Measurements from ENCODE around the gene RITA1. TPM values are rescaled to one million over a fixed set of nuclear protein-coding genes. Genes with fewer than 3 reads are reported as not detected.

RITA1 gene, protein sequence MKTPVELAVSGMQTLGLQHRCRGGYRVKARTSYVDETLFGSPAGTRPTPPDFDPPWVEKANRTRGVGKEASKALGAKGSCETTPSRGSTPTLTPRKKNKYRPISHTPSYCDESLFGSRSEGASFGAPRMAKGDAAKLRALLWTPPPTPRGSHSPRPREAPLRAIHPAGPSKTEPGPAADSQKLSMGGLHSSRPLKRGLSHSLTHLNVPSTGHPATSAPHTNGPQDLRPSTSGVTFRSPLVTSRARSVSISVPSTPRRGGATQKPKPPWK
- 30.0 and 35.0 TPM in 2 replicates for total RNA-seq

DNA sequence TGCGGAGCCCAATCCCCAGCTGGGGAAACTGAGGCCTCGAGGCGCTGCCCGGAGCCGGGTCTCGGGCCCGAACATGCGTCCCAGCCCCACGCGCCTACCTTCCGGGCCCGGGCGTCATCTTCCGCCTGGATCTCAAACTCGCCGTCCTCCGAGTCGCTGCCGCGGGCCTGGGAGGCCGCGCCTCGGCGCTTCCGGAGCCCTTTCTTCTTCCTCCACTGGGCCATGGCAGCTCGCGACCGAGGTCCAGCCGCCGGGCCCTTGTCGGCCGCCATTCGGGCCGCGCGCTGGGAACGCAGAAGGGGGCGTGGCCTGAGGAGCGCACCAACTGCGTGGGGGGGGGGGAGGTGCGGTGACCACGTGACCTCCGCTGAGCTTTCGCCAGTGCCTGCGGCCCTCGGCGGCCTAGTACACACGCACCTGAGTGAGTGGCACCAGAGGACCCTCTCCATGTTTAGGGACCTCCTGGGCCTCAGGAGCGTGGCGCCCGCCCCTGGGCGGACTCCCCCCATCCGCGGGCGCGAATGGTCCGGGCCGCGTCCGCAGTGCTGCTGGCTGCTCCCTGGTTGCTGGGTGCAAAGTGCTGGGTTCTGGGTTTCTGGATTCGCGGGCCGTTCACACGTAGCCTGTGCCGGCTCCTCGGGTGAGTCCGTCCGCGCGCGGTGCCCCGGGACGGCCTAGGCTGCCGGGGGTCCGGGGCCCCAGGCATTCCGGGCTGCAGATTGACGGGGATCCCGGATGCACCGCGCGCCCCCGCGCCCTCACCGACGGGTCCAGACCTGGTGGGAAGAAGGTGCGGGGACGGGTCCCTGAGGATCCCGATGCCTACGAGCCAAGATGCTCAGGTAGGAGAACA is at the start of gene RITA1, which contains the start of gene DDX54:
Gene RITA1 (plus strand): TSS at position 542 of the 853 bp plus-strand sequence. CDS start 1,026 bp downstream, outside the sequence.
Gene DDX54 (minus strand): TSS at position 299 of the 853 bp plus-strand sequence. CDS start 27 bp downstream, at position 272.

DNA sequence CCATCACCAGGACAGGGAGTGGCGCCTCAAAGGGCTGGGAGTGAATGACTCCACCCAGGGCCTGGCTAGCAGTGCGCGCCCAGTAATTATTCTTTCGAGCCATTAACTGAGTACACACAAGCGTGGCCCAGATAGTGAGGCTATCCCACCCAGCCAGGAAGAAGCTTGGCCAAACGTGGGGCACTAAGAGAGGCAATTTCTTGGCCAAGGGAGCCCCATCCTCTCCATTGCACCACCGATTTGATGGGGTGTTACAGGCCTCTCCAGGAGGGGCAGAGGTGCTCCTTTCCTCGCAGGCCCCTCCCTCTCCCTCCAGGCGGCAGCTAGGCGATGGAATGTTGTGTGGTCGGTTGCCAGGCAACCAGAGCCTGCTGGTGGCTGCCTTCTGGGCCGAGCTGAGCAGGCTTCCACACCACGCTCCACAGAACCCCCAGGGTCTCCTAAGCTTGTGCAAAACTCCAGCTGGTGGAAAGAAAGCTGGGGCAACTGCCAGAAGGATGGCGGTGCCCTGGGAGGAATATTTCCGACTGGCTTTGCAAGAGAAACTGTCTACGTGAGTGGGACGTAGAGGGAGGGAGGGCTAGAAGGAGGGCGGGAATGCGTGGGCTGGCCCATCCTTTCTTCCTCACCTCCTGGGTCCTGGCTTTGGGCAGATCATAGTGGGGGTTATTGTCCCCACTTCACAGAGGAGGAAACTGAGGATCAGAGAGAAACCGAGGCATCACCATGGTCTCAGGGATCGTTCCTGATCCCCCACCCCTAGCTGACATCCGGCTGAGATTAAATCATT is 36.0 kb upstream of the RITA1 start, which contains the start of gene CFAP73:
Gene CFAP73 (plus strand): TSS at position 364 of the 790 bp plus-strand sequence. CDS start 134 bp downstream, at position 498.

DNA sequence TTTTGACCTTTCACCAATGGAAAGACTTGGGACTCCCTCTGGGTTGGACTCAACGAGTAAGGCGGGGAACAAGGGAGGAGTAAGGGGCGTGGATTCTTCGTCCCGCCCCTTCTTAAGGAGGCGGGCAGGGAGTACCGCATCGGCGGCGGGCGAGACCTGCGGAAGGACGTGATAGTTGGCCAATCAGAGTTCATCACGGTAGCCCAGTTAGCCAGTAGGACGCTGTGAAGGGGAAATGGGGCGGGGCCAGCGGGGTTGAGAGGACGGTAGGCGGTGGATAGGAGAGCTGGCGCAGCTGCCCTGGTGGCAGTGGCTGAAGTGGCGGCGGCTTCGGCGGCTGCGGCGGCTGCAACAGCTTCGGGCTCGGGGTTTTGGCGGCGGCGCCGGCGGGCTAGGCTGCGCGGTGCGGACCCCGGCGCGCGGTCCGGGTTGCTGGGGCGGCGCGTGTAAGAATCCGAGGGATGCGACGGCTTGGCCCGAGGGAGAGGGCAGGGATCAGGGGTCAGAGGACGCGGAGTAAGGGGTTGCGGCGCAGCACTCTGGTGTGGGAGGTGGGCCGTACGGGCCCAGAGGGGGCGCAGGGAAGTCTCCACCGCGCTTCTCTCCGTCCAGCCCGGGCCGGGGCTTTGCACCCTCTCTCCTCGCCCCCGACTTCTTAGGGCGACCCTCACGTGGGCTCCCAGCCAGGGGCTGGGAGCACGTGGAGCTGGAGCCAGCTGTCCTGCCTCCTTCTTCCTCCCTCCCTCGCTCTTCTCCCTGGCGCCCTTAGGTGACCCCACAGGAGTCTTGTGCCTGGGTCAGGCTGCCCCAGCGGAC is 35.9 kb downstream of the RITA1 start, which contains the start of gene TPCN1:
Gene TPCN1 (plus strand): TSS at position 284 of the 816 bp plus-strand sequence. CDS start 5,389 bp downstream, outside the sequence.

Other genes with a start within 250 kb of the RITA1 start
- 4.6 and 19.7 TPM in 2 replicates for gene OAS3, start 247.2 kb upstream of the RITA1 start, total RNA-seq
- not detected in 2 replicates for gene OAS2, start 207.2 kb upstream of the RITA1 start, total RNA-seq
- 0.16 TPM in 1 of 2 replicates, not detected in the other for gene DTX1, start 129.0 kb upstream of the RITA1 start, total RNA-seq
- 0.16 and 4.9 TPM in 2 replicates for gene RASAL1, start 50.0 kb upstream of the RITA1 start, total RNA-seq
- not detected in 2 replicates for gene CFAP73, start 36.0 kb upstream of the RITA1 start, total RNA-seq
- gene DDX54, start 243 bp upstream of the RITA1 start, total RNA-seq, result 48.8 and 64.0 TPM in 2 replicates
- 21.8 and 55.0 TPM in 2 replicates for gene TPCN1, start 35.7 kb downstream of the RITA1 start, total RNA-seq
- 26.2 and 29.3 TPM in 2 replicates for gene SLC8B1, start 149.4 kb downstream of the RITA1 start, total RNA-seq
- gene PLBD2, start 172.9 kb downstream of the RITA1 start, total RNA-seq, result 38.5 and 70.1 TPM in 2 replicates
- not detected in 2 replicates for gene SDS, start 218.2 kb downstream of the RITA1 start, total RNA-seq
- gene SDSL, start 236.7 kb downstream of the RITA1 start, total RNA-seq, result 5.5 and 12.7 TPM in 2 replicates